HEK293 (cell line): ENCODE measurements around the gene GABBR2.

Experiments used
- CTCF ChIP-seq: fragments of 450-650 bp; formaldehyde crosslinking; IDR thresholded peaks from 2 replicates; pipeline ENCODE4 v1.5.1; 2016; ENCODE audit warnings: missing biosample characterization, missing genetic modification characterization
- MYNN ChIP-seq: fragments of 450-650 bp; formaldehyde crosslinking; IDR thresholded peaks from 2 replicates; pipeline ENCODE4 v1.5.1; 2016; ENCODE audit warnings: missing biosample characterization, missing genetic modification characterization, borderline replicate concordance
- REPIN1 ChIP-seq: fragments of 450-650 bp; formaldehyde crosslinking; IDR thresholded peaks from 2 replicates; pipeline ENCODE4 v1.5.1; 2017; ENCODE audit warnings: missing biosample characterization, missing genetic modification characterization, low read depth
- REST ChIP-seq: fragments of 450-650 bp; formaldehyde crosslinking; IDR thresholded peaks from 2 replicates; pipeline ENCODE4 v1.5.1; 2016; ENCODE audit warnings: missing biosample characterization, missing genetic modification characterization
- YY1 ChIP-seq: fragments of 450-650 bp; formaldehyde crosslinking; IDR thresholded peaks from 2 replicates; pipeline ENCODE4 v1.5.1; 2018; ENCODE audit warnings: missing biosample characterization, missing genetic modification characterization
- ZFP69B ChIP-seq: fragments of 450-650 bp; formaldehyde crosslinking; IDR thresholded peaks from 2 replicates; pipeline ENCODE4 v1.5.1; 2016; ENCODE audit warnings: missing biosample characterization, missing genetic modification characterization
- ZNF223 ChIP-seq: fragments of 450-650 bp; formaldehyde crosslinking; IDR thresholded peaks from 2 replicates; pipeline ENCODE4 v1.5.1; 2016; ENCODE audit warnings: missing biosample characterization, missing genetic modification characterization
- ZNF48 ChIP-seq: fragments of 450-650 bp; formaldehyde crosslinking; IDR thresholded peaks from 2 replicates; pipeline ENCODE4 v1.5.1; 2016; ENCODE audit warnings: missing biosample characterization, missing genetic modification characterization
- ZNF513 ChIP-seq: fragments of 450-650 bp; IDR thresholded peaks from 2 replicates; pipeline ENCODE4 v1.5.1; 2018; ENCODE audit warnings: missing biosample characterization, missing genetic modification characterization
- ZNF701 ChIP-seq: fragments of 450-650 bp; formaldehyde crosslinking; IDR thresholded peaks from 2 replicates; pipeline ENCODE4 v1.5.1; 2016; ENCODE audit warnings: missing biosample characterization, missing genetic modification characterization
- ZNF785 ChIP-seq: fragments of 450-650 bp; formaldehyde crosslinking; IDR thresholded peaks from 2 replicates; pipeline ENCODE4 v1.5.1; 2016; ENCODE audit warnings: missing biosample characterization, missing genetic modification characterization

- no peak for TF ChIP-seq REST (tag by site-specific recombination)
- TF ChIP-seq YY1 (tag by site-specific recombination) = no peak
- TF ChIP-seq ZNF785 (tag by site-specific recombination) = no peak
- no peak for TF ChIP-seq CTCF (tag by site-specific recombination)
- no peak for TF ChIP-seq ZNF701 (tag by site-specific recombination)
- TF ChIP-seq ZNF223 (tag by site-specific recombination) = no peak
- TF ChIP-seq MYNN (tag by site-specific recombination) = no peak
- no peak for TF ChIP-seq ZFP69B
- no peak for TF ChIP-seq ZNF48 (tag by site-specific recombination)
- TF ChIP-seq REPIN1 (tag by site-specific recombination) = no peak
- no peak for TF ChIP-seq ZNF513 (tag by site-specific recombination)
Observed at GRCh38 chr9:98727428-98727827, 18.7 kb upstream of the GABBR2 start.
